K562 (cell line): ENCODE results near the gene CNNM3. TPM values are rescaled to one million over a fixed set of nuclear protein-coding genes. Genes with fewer than 3 reads are reported as not detected.

Source experiments
- ATAC-seq: fragments of 200-7000 bp; cut with Tn5 transposase; 3 replicates; pipeline ENCODE4 v1.9.1; 2020; ENCODE audit warnings: moderate library complexity
- BruUV-seq: library from RNA; stranded (reverse); fragments of 400-500 nt; replicated peaks from 2 replicates; lab custom pipeline; 2021; lab: Mats Ljungman, UMichigan
- CTCF ChIA-PET: fragments of 300-600 bp; formaldehyde crosslinking; extraction: SDS; loops from one replicate; lab custom pipeline; 2021; ENCODE audit warnings: low intra/inter-chr PET ratio; lab: Yijun Ruan, JAX
- POLR2A ChIA-PET: fragments of 300-600, 350-650 bp; sonication (Branson Sonifier 250); formaldehyde crosslinking; extraction: SDS; loops from one replicate; lab custom pipeline; 2021; ENCODE audit warnings: antibody characterized with exemption, inconsistent platforms; lab: Yijun Ruan, JAX
- DNase-seq, 4 experiments: peaks; one replicate each; pipeline versions ENCODE4 v3.0.0 to v3.0.0-alpha.2; 2011 to 2018; ENCODE audit warnings: low spot score in 3 of 4, mixed read lengths in 3 of 4; ENCODE audit errors: extremely low read depth in 1 of 4
- FAIRE-seq: peaks from 2 replicates; lab custom pipeline; 2011; peaks lifted over from hg19 to GRCh38; lab: Jason Lieb, UNC
- H2AFZ ChIP-seq: 2 replicates; pipeline ENCODE4 v1.6.0; 2011; ENCODE audit warnings: low read depth, low read length, control low read depth, inconsistent platforms
- H3K27ac ChIP-seq: fragments of 200-600 bp; 3 replicates; pipeline ENCODE4 v1.8.0; 2011; ENCODE audit warnings: low read depth, mild to moderate bottlenecking, control low read depth, inconsistent platforms, low read length, moderate library complexity, mixed read lengths; ENCODE audit errors: extremely low read depth
- H3K27me3 ChIP-seq, 2 experiments: fragments of 300-600 bp in 1 of 2; 2 replicates in 1 of 2; 3 replicates in 1 of 2; pipeline versions ENCODE4 v1.6.0 to v1.8.0; 2011; ENCODE audit warnings: inconsistent platforms in 2 of 2, low read length in 2 of 2, mild to moderate bottlenecking in 1 of 2, mixed read lengths in 1 of 2, moderate library complexity in 1 of 2; ENCODE audit not compliant: control insufficient read depth in 2 of 2, insufficient read depth in 2 of 2
- H3K36me3 ChIP-seq: fragments of 300-600 bp; 3 replicates; pipeline ENCODE4 v1.8.0; 2011; ENCODE audit warnings: mild to moderate bottlenecking, low read length, inconsistent platforms; ENCODE audit not compliant: control insufficient read depth, insufficient read depth
- H3K4me1 ChIP-seq, 2 experiments: fragments of 200-600 bp in 1 of 2; replicated peaks in 1 of 2; 2 replicates in 1 of 2; 3 replicates in 1 of 2; pipeline versions ENCODE4 v1.5.1 to v1.8.0; 2011; ENCODE audit warnings: inconsistent platforms in 2 of 2, low read length in 2 of 2, mild to moderate bottlenecking in 1 of 2, mixed read lengths in 1 of 2, moderate library complexity in 1 of 2; ENCODE audit not compliant: control insufficient read depth in 2 of 2, insufficient read depth in 2 of 2
- H3K4me2 ChIP-seq: 2 replicates; pipeline ENCODE4 v1.6.1; 2011; ENCODE audit warnings: low read length, control low read depth, inconsistent platforms, mixed read lengths; ENCODE audit not compliant: insufficient read depth
- H3K4me3 ChIP-seq: fragments of 200-600 bp; sonication (generic), shearing (Covaris generic); 2 replicates; pipeline ENCODE4 v1.5.1; 2016; ENCODE audit warnings: control low read depth, inconsistent platforms
- H3K79me2 ChIP-seq: fragments of 200-600 bp; 3 replicates; pipeline ENCODE4 v1.8.0; 2011; ENCODE audit warnings: low read length, inconsistent platforms; ENCODE audit not compliant: control insufficient read depth, insufficient read depth
- H3K9ac ChIP-seq, 2 experiments: 2 replicates each; pipeline versions ENCODE4 v1.6.0 to v1.6.1; 2011; ENCODE audit warnings: low read depth in 2 of 2, low read length in 2 of 2, control low read depth in 1 of 2, inconsistent platforms in 1 of 2, mild to moderate bottlenecking in 1 of 2, mixed read lengths in 1 of 2; ENCODE audit not compliant: insufficient read depth in 1 of 2
- H3K9me1 ChIP-seq: one replicate; pipeline ENCODE4 v1.6.0; 2011; ENCODE audit warnings: inconsistent platforms, mild to moderate bottlenecking, low read length, moderate library complexity; ENCODE audit not compliant: control insufficient read depth, insufficient read depth
- H3K9me3 ChIP-seq: replicated peaks from 2 replicates; pipeline ENCODE4 v1.5.1; 2011; ENCODE audit warnings: low read depth, low read length, inconsistent platforms; ENCODE audit not compliant: control insufficient read depth, insufficient read depth
- H4K20me1 ChIP-seq: replicated peaks from 2 replicates; pipeline ENCODE4 v1.6.1; 2011; ENCODE audit warnings: low read length, inconsistent platforms, mixed read lengths; ENCODE audit not compliant: control insufficient read depth, insufficient read depth
- CHD7 ChIP-seq: fragments of 200-600 bp; sonication (generic); IDR thresholded peaks from one replicate; pipeline ENCODE4 v1.6.1; 2012; ENCODE audit warnings: mild to moderate bottlenecking, low read depth, low read length, inconsistent platforms
- ETS2 ChIP-seq: IDR thresholded peaks from 2 replicates; pipeline ENCODE4 v1.6.1; 2016; ENCODE audit warnings: borderline replicate concordance, missing genetic modification characterization, mild to moderate bottlenecking, moderate library complexity, missing compliant biosample characterization; ENCODE audit not compliant: poor library complexity, severe bottlenecking
- ETV5 ChIP-seq: sonication (generic); formaldehyde crosslinking; IDR thresholded peaks from 2 replicates; pipeline ENCODE4 v1.4.0; 2020; ENCODE audit warnings: low read depth, mild to moderate bottlenecking, missing genetic modification reagents
- KAT7 ChIP-seq: sonication (generic); formaldehyde crosslinking; IDR thresholded peaks from 2 replicates; pipeline ENCODE4 v1.8.0; 2022; ENCODE audit warnings: missing genetic modification reagents, mild to moderate bottlenecking, borderline replicate concordance
- PTTG1 ChIP-seq: fragments of 450-650 bp; IDR thresholded peaks from 2 replicates; pipeline ENCODE4 v1.6.1; 2016; ENCODE audit warnings: low read depth, mild to moderate bottlenecking, missing genetic modification characterization, missing compliant biosample characterization
- ZBTB7A ChIP-seq: IDR thresholded peaks from 2 replicates; pipeline ENCODE4 v1.6.1; 2011; ENCODE audit warnings: low read depth, mild to moderate bottlenecking, low read length, moderate library complexity, borderline replicate concordance; ENCODE audit not compliant: control insufficient read depth
- ZBTB8A ChIP-seq: fragments of 450-650 bp; IDR thresholded peaks from 2 replicates; pipeline ENCODE4 v1.6.1; 2018; ENCODE audit warnings: mild to moderate bottlenecking, moderate library complexity; ENCODE audit not compliant: partially characterized antibody
- ZNF175 ChIP-seq: fragments of 200-800 bp; sonication (Bioruptor generic); IDR thresholded peaks from 2 replicates; pipeline ENCODE4 v1.6.1; 2016; ENCODE audit warnings: low read depth, mild to moderate bottlenecking, missing genetic modification characterization, missing compliant biosample characterization
- ZNF239 ChIP-seq: fragments of 250-450 bp; sonication (Bioruptor Pico); IDR thresholded peaks from 2 replicates; pipeline ENCODE4 v1.4.0; 2020; ENCODE audit warnings: mild to moderate bottlenecking
- ZNF444 ChIP-seq: fragments of 250-450 bp; sonication (Bioruptor Pico); IDR thresholded peaks from 2 replicates; pipeline ENCODE4 v1.4.0; 2020; ENCODE audit warnings: mild to moderate bottlenecking, moderate library complexity
- WGBS: fragments of 100-300 bp; shearing (Covaris generic); methylation state at CpG from one replicate; pipeline ENCODE4 v1.1.6; 2016; ENCODE audit warnings: low coverage, mixed read lengths; ENCODE audit not compliant: insufficient coverage; ENCODE audit errors: missing lambda C conversion rate; 5-methylcytosine and 5-hydroxymethylcytosine counted together
- in situ Hi-C: fragments of 300-500 bp; cut with MboI; formaldehyde crosslinking; loops from 4 replicates; pipeline ENCODE4 v1.15.0; 2018; ENCODE audit warnings: inconsistent platforms, mixed read lengths
- intact Hi-C: fragments of 100-400 bp; cut with micrococcal nuclease; formaldehyde crosslinking; loops from 2 replicates; pipeline ENCODE4 v1.14.2; 2022
- polyA plus RNA-seq, 8 experiments: library from polyadenylated mRNA; depleted of rRNA in 4 of 8; stranded (reverse) in 5 of 8; unstranded in 3 of 8; fragments of >200 nt; fragmentation: Nextera tagmentation in 2 of 8; fragmentation: Illumina TruSeq in 1 of 8; extraction: Ambion mirVana in 2 of 8; extraction: Trizol in 1 of 8; gene quantifications; 2 replicates each; pipeline versions ENCODE4 v1.2.1 to v1.2.3, GENCODE V29; 2011 to 2014; ENCODE audit warnings: inconsistent platforms in 1 of 8, missing spikeins in 1 of 8
- total RNA-seq, 7 experiments: library from RNA; depleted of rRNA in 6 of 7; stranded (reverse); fragments of >200 nt in 6 of 7; fragmentation: Illumina TruSeq in 2 of 7; extraction: Trizol in 2 of 7; gene quantifications; 2 replicates each; pipeline versions ENCODE4 v1.2.1 to v1.2.3, GENCODE V29; 2011 to 2021; ENCODE audit warnings: low replicate concordance in 1 of 7

CNNM3 gene
- total and polyA plus RNA-seq, 9 of the 15 experiments (the other 6 are each of a cell fraction or from before 2014, with no cell fraction given), result 1.4 to 16.9 (median 6.5) TPM

- ATAC-seq (no peak), DNase-seq (no peak), FAIRE-seq (no peak)
- Histone ChIP-seq H3K4me2 (no peak overlapping the region), H3K4me1 (peaks cover 0 to 13% of the 10 kb centered on the region in 2 experiments; a peak in 2 of 5 replicates), H2AFZ (no peak overlapping the region), H3K36me3 (peaks cover 25% of the 10 kb centered on the region; the same call in 2 of the 3 replicates), H3K9me3 (no peaks in the 10 kb centered on the region), H3K4me3 (no peak overlapping the region), H3K27me3 (no peaks in the 10 kb centered on the region), H3K9ac (no peak overlapping the region), H3K79me2 (no peaks in the 10 kb centered on the region), H3K27ac (no peak overlapping the region), H3K9me1 (no peaks in the 10 kb centered on the region), H4K20me1 (no peaks in the 10 kb centered on the region)
- BruUV-seq, result no TSS peak
- WGBS, result 85% methylated on average over 8 of the region's 8 CpGs
- in situ Hi-C loops, result no loop called here
- POLR2A ChIA-PET, result no interaction called here
- intact Hi-C loops, result no loop called here
- CTCF ChIA-PET, result no interaction called here
- no peak for TF ChIP-seq ETS2 (tag)
- no peak for TF ChIP-seq ZBTB8A
- no peak for TF ChIP-seq ZBTB7A
- TF ChIP-seq ETV5 (CRISPR knock-in tag), result no peak
- no peak for TF ChIP-seq CHD7
- TF ChIP-seq ZNF239 (CRISPR knock-in tag), result no peak
- TF ChIP-seq PTTG1, result no peak
- TF ChIP-seq KAT7 (CRISPR knock-in tag), result no peak
- no peak for TF ChIP-seq ZNF175
- no peak for TF ChIP-seq ZNF444
These were observed 16.5 kb upstream of the CNNM3 start for GRCh38 chr2:96799623-96799935.
